GM12878 (cell line): ENCODE results near the gene ASTL.

ENCODE experiments used
- CTCF ChIP-seq, 3 experiments: IDR thresholded peaks in 2 of 3; conservative IDR thresholded peaks in 1 of 3; 2 replicates each; pipeline ENCODE4 v1.5.1; 2011; ENCODE audit warnings: low read depth in 3 of 3, low read length in 3 of 3, mild to moderate bottlenecking in 3 of 3, control low read depth in 2 of 3, moderate library complexity in 2 of 3, inconsistent platforms in 1 of 3, mixed read lengths in 1 of 3; ENCODE audit not compliant: control insufficient read depth in 2 of 3, insufficient read depth in 1 of 3; ENCODE audit errors: extremely low read depth in 1 of 3
- ESRRA ChIP-seq: IDR thresholded peaks from 2 replicates; pipeline ENCODE4 v1.6.1; 2012; ENCODE audit warnings: mild to moderate bottlenecking, low read length, improper control_type of control experiment
- MAX ChIP-seq: IDR thresholded peaks from 2 replicates; pipeline ENCODE4 v1.6.1; 2012; ENCODE audit warnings: low read depth, low read length, improper control_type of control experiment
- PRDM15 ChIP-seq: fragments of 450-650 bp; formaldehyde crosslinking; IDR thresholded peaks from 2 replicates; pipeline ENCODE4 v1.4.0; 2020; ENCODE audit warnings: mild to moderate bottlenecking, moderate library complexity

GRCh38 chr2:96175951-96176350, 37.6 kb upstream of the ASTL start:
- TF ChIP-seq PRDM15 (no peak), ESRRA (no peak), MAX (no peak), CTCF (IDR thresholded peaks at IDR 0.05 in 2 of 3, conservative IDR thresholded peaks at IDR 0.05 in 1 of 3; ENCODE audit: control insufficient read depth in 2 of 3, extremely low read depth in 1 of 3, insufficient read depth in 1 of 3, low read depth in 3 of 3, low read length in 3 of 3) (no peak)
